CD14-positive monocyte (primary cell): ENCODE measurements around the gene BSN. TPM values are rescaled to one million over a fixed set of nuclear protein-coding genes. Genes with fewer than 3 reads are reported as not detected.

Source experiments
- DNase-seq, 3 donors: peaks; one replicate each; pipeline ENCODE4 v3.0.0-alpha.2; 2011 to 2022
- H2AFZ ChIP-seq: 2 replicates; pipeline ENCODE4 v1.6.0; 2012; ENCODE audit warnings: mild to moderate bottlenecking, low read depth, low read length, inconsistent platforms; ENCODE audit not compliant: insufficient read depth, poor library complexity, severe bottlenecking
- H3K27ac ChIP-seq, 2 donors: 1 replicate in 1 of 2; 2 replicates in 1 of 2; pipeline ENCODE4 v1.5.1; 2012 to 2013; ENCODE audit warnings: low read length in 2 of 2, control low read depth in 1 of 2, inconsistent platforms in 1 of 2, low read depth in 1 of 2, mild to moderate bottlenecking in 1 of 2
- H3K27me3 ChIP-seq, 2 donors: one replicate each; pipeline versions ENCODE4 v1.6.0 to v1.6.1; 2011 to 2013; ENCODE audit warnings: low read length in 2 of 2; ENCODE audit not compliant: control insufficient read depth in 2 of 2, insufficient read depth in 2 of 2
- H3K36me3 ChIP-seq, 2 donors: replicated peaks in 1 of 2; 1 replicate in 1 of 2; 2 replicates in 1 of 2; pipeline versions ENCODE4 v1.5.1 to v1.6.1; 2012 to 2013; ENCODE audit warnings: low read length in 2 of 2, control low read depth in 1 of 2, inconsistent platforms in 1 of 2, mild to moderate bottlenecking in 1 of 2; ENCODE audit not compliant: insufficient read depth in 2 of 2, control insufficient read depth in 1 of 2
- H3K4me1 ChIP-seq, 2 donors: 1 replicate in 1 of 2; 2 replicates in 1 of 2; pipeline versions ENCODE4 v1.5.1 to v1.6.1; 2012 to 2013; ENCODE audit warnings: low read length in 2 of 2, control low read depth in 1 of 2, inconsistent platforms in 1 of 2, mild to moderate bottlenecking in 1 of 2, moderate library complexity in 1 of 2; ENCODE audit not compliant: insufficient read depth in 2 of 2, control insufficient read depth in 1 of 2
- H3K4me2 ChIP-seq: replicated peaks from 2 replicates; pipeline ENCODE3; 2012; ENCODE audit warnings: low read length, moderate library complexity, mild to moderate bottlenecking; ENCODE audit not compliant: poor library complexity, severe bottlenecking; ENCODE audit errors: extremely low read depth
- H3K4me3 ChIP-seq, 3 experiments: fragments of 200-600 bp in 1 of 3; sonication (generic) in 1 of 3; replicated peaks in 1 of 3; 1 replicate in 2 of 3; 2 replicates in 1 of 3; pipeline ENCODE4 v1.5.1; 2011 to 2013; ENCODE audit warnings: low read length in 3 of 3, mild to moderate bottlenecking in 3 of 3, control low read depth in 2 of 3, low read depth in 2 of 3, inconsistent platforms in 1 of 3, moderate library complexity in 1 of 3
- H3K79me2 ChIP-seq: 2 replicates; pipeline ENCODE4 v1.6.0; 2012; ENCODE audit warnings: mild to moderate bottlenecking, control low read depth, inconsistent platforms, low read length, moderate library complexity; ENCODE audit not compliant: insufficient read depth
- H3K9ac ChIP-seq: 2 replicates; pipeline ENCODE4 v1.6.0; 2017; ENCODE audit warnings: low read length, mild to moderate bottlenecking; ENCODE audit not compliant: insufficient read depth, poor library complexity, severe bottlenecking
- H3K9me3 ChIP-seq, 2 donors: replicated peaks in 1 of 2; 1 replicate in 1 of 2; 2 replicates in 1 of 2; pipeline versions ENCODE4 v1.5.1 to v1.6.1; 2012 to 2013; ENCODE audit warnings: low read length in 2 of 2, control low read depth in 1 of 2; ENCODE audit not compliant: control insufficient read depth in 1 of 2, insufficient read depth in 1 of 2
- H4K20me1 ChIP-seq: 2 replicates; pipeline ENCODE4 v1.6.0; 2012; ENCODE audit warnings: mild to moderate bottlenecking, low read length, control low read depth, moderate library complexity; ENCODE audit not compliant: insufficient read depth
- H3K27ac Mint-ChIP-seq, 7 donors: one replicate each; pipeline ENCODE4 v1.8.0; 2020; ENCODE audit warnings: mild to moderate bottlenecking in 7 of 7, mixed read lengths in 7 of 7, moderate library complexity in 6 of 7, inconsistent platforms in 2 of 7
- H3K27me3 Mint-ChIP-seq, 3 donors: one replicate each; pipeline ENCODE4 v1.8.0; 2021 to 2022; ENCODE audit warnings: low read depth in 3 of 3, mild to moderate bottlenecking in 3 of 3, mixed read lengths in 3 of 3, moderate library complexity in 3 of 3, inconsistent platforms in 1 of 3
- H3K36me3 Mint-ChIP-seq, 2 donors: one replicate each; pipeline ENCODE4 v1.8.0; 2020; ENCODE audit warnings: mixed read lengths in 2 of 2, inconsistent platforms in 1 of 2, mild to moderate bottlenecking in 1 of 2
- H3K4me1 Mint-ChIP-seq: one replicate; pipeline ENCODE4 v1.8.0; 2020; ENCODE audit warnings: mild to moderate bottlenecking, mixed read lengths
- H3K4me3 Mint-ChIP-seq, 2 donors: one replicate each; pipeline ENCODE4 v1.8.0; 2020; ENCODE audit warnings: mild to moderate bottlenecking in 2 of 2, mixed read lengths in 2 of 2, moderate library complexity in 1 of 2
- H3K9me3 Mint-ChIP-seq, 7 donors: one replicate each; pipeline ENCODE4 v1.8.0; 2020 to 2022; ENCODE audit warnings: mixed read lengths in 7 of 7, mild to moderate bottlenecking in 6 of 7, moderate library complexity in 6 of 7, inconsistent platforms in 2 of 7
- WGBS: methylation state at CpG from one replicate; pipeline ENCODE4 v1.1.5; 2013; ENCODE audit warnings: missing lambda C conversion rate; ENCODE audit not compliant: insufficient coverage; 5-methylcytosine and 5-hydroxymethylcytosine counted together
- intact Hi-C, 2 donors: fragments of 100-400 bp; cut with micrococcal nuclease; formaldehyde crosslinking; loops; one replicate each; pipeline versions ENCODE4 v1.15.0 to v1.15.1; 2023
- polyA plus RNA-seq, 3 donors: library from polyadenylated mRNA; depleted of rRNA in 1 of 3; unstranded in 2 of 3; stranded (reverse) in 1 of 3; fragments of 300-500 nt in 2 of 3; fragments of >200 nt in 1 of 3; fragmentation: Illumina TruSeq in 2 of 3; gene quantifications; 1 replicate in 2 of 3; 2 replicates in 1 of 3; pipeline ENCODE4 v1.2.3, GENCODE V29; 2012 to 2021
- TF ChIP-seq, protein P1 (sequence below): fragments of 200-600 bp; IDR thresholded peaks from one replicate; pipeline ENCODE4 v1.8.0; 2022; ENCODE audit warnings: antibody characterized with exemption, mild to moderate bottlenecking

BSN gene
- polyA plus RNA-seq, 3 donors: not detected

DNA sequence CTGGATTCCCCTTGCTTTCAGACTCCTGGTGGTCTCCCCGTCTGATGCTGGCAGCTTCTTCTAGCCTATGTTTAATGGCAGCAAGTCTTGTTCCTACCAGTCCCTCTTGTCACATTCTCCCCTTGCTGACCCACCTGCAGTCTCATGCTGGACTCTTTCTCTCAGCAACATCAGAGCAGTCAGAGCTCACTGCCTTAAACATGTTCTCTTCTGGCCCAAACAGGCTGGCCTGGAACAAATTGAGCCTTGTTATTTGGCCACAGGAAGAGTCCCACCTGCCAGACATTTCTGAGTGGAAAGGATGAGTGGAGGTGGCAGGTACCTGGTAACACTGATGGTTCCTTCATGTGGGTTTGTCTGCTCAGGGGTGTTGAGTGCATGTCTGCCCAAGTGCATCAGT is 60.7 kb downstream of the BSN start:
- Histone ChIP-seq H3K27me3 (no peaks in the 10 kb centered on the region), H4K20me1 (no peaks in the 10 kb centered on the region), H3K9ac (no peak overlapping the region), H3K4me3 (no peak overlapping the region), H3K4me2 (no peak overlapping the region), H3K4me1 (no peaks in the 10 kb centered on the region), H3K79me2 (no peaks in the 10 kb centered on the region), H3K27ac (no peak overlapping the region), H2AFZ (no peak overlapping the region), H3K36me3 (no peaks in the 10 kb centered on the region), H3K9me3 (peaks cover 0 to 3% of the 10 kb centered on the region in 2 donors)
- H3K36me3 Mint-ChIP-seq: no peaks in the 10 kb centered on the region
- H3K9me3 Mint-ChIP-seq: peaks cover 2 to 10% (median 5%) of the 10 kb centered on the region in 7 donors
- intact Hi-C loops: no loop called here
- peaks cover 2 to 6% (median 4%) of the 10 kb centered on the region in 3 donors for H3K27me3 Mint-ChIP-seq
- TF ChIP-seq, protein P1, sequence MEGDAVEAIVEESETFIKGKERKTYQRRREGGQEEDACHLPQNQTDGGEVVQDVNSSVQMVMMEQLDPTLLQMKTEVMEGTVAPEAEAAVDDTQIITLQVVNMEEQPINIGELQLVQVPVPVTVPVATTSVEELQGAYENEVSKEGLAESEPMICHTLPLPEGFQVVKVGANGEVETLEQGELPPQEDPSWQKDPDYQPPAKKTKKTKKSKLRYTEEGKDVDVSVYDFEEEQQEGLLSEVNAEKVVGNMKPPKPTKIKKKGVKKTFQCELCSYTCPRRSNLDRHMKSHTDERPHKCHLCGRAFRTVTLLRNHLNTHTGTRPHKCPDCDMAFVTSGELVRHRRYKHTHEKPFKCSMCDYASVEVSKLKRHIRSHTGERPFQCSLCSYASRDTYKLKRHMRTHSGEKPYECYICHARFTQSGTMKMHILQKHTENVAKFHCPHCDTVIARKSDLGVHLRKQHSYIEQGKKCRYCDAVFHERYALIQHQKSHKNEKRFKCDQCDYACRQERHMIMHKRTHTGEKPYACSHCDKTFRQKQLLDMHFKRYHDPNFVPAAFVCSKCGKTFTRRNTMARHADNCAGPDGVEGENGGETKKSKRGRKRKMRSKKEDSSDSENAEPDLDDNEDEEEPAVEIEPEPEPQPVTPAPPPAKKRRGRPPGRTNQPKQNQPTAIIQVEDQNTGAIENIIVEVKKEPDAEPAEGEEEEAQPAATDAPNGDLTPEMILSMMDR: no peak
- DNase-seq: no peak
- H3K27ac Mint-ChIP-seq: no peak overlapping the region
- H3K4me1 Mint-ChIP-seq: no peaks in the 10 kb centered on the region
- WGBS: 100% methylated on average over 1 of the region's 1 CpG
- no peak overlapping the region for H3K4me3 Mint-ChIP-seq

DNA sequence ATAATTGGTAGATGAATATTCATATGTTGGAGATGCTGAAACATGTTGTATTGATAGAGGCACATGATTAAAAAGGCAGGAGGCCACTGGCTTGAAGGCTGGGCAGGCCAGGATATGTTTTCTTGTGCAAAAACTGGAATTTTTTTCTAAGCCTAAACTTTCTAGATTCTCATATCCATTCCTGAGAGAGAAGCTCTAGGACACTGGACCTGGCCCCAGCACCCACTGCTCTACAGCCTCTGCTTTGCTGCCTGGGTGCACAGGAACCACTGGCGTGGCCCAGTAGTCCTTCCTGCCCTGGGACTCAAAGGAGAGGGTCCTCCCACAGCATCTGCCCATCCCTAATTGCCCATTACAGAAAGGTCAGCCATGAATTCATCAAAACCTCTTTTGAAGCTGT is 61.8 kb downstream of the BSN start:
- TF ChIP-seq, protein P1: no peak
- no peaks in the 10 kb centered on the region for H3K36me3 Mint-ChIP-seq
- Histone ChIP-seq H3K9me3 (peaks cover 0 to 3% of the 10 kb centered on the region in 2 donors), H3K27me3 (no peaks in the 10 kb centered on the region), H3K79me2 (no peaks in the 10 kb centered on the region), H3K4me3 (no peak overlapping the region), H3K9ac (no peak overlapping the region), H3K4me1 (no peaks in the 10 kb centered on the region), H2AFZ (no peak overlapping the region), H3K27ac (no peak overlapping the region), H3K36me3 (no peaks in the 10 kb centered on the region), H4K20me1 (no peaks in the 10 kb centered on the region), H3K4me2 (no peak overlapping the region)
- WGBS: 83% methylated on average over 1 of the region's 1 CpG
- no peak for DNase-seq
- no peak overlapping the region for H3K4me3 Mint-ChIP-seq
- no peak overlapping the region for H3K27ac Mint-ChIP-seq
- intact Hi-C loops: no loop called here
- H3K4me1 Mint-ChIP-seq: no peaks in the 10 kb centered on the region
- H3K9me3 Mint-ChIP-seq: peaks cover 2 to 10% (median 5%) of the 10 kb centered on the region in 7 donors
- H3K27me3 Mint-ChIP-seq: peaks cover 3 to 8% (median 6%) of the 10 kb centered on the region in 3 donors
